Measurements from ENCODE around the gene ATPAF1. TPM values are rescaled to one million over a fixed set of nuclear protein-coding genes. Genes with fewer than 3 reads are reported as not detected.

The ATPAF1 gene
- polyA plus RNA-seq, 2 of the 4 experiments (the other 2 are of a cell fraction): 28.9 to 63.7 TPM

DNA sequence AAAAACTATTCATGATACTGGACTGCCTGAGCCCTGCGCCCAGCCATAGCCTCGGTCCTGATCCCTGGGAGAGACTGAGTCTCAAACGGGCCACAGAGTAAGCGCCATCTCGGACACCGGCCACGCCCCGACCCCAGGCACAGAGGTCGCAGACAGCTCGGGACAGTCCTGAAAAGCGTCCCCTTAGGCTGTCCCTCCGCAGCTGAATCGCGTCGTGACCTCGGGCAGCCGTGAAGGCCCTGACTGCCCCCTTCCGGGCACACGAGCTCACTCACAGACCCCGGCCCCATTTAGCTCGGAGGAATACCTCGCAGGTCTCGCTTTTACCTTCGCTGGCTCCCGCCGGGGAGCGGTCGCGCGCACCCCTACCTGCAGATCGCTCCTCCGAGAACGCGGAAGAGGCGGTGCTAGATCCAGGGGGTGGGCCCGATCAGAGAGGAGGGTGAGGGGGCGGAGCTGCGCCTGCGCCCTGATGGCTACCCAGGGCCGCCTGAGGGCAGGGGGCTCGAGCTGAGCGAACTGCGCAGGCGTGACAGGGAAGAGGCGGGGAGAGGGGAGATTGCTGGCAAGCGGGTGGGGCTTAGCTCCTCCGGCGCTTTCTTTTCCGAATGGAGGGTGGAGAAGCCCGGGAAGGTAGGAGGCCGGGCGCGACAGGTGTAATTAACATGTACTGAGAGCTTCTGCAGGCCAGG is 64.2 kb downstream of the ATPAF1 start, which contains the start of gene MKNK1:
TSS of gene MKNK1 (minus strand) at position 411 of the 692 bp plus-strand sequence. CDS start 20,941 bp downstream, outside the sequence.
- FAIRE-seq: no peak

GRCh38 chr1:46603481-46603857 is 64.7 kb downstream of the ATPAF1 start:
- DNase-seq (ENCODE audit: low read depth in 1 of 2, low spot score in 1 of 2): no peak
- H3K4me2 ChIP-seq: peak overlapping the region; percentile 89
- FAIRE-seq: no peak
- peak overlapping the region; percentile 90 for H3K4me3 ChIP-seq
- peak in 1 of 2 experiments; percentile 44; a peak in 3 of 6 replicates for ATAC-seq
- WGBS (ENCODE audit: missing lambda C conversion rate): 0% methylated on average over 2 of the region's 2 CpGs
- ChIA-PET CTCF (interaction anchor here (1.2 kb wide), 1 partner anchor 10 kb away, joined by 7 read pairs; no protein-coding TSS in a partner anchor), POLR2A (interaction anchor here (1.2 to 2.2 kb wide), 2 partner anchors 13 to 40 kb away, joined by 4 to 12 read pairs; partner anchors contain the start of gene MOB3C)
- no peaks in the 10 kb centered on the region for H3K9me3 ChIP-seq
- H3K4me1 ChIP-seq: peaks cover 13% of the 10 kb centered on the region; the same call in 2 of the 3 replicates
- TF ChIP-seq, protein P1, sequence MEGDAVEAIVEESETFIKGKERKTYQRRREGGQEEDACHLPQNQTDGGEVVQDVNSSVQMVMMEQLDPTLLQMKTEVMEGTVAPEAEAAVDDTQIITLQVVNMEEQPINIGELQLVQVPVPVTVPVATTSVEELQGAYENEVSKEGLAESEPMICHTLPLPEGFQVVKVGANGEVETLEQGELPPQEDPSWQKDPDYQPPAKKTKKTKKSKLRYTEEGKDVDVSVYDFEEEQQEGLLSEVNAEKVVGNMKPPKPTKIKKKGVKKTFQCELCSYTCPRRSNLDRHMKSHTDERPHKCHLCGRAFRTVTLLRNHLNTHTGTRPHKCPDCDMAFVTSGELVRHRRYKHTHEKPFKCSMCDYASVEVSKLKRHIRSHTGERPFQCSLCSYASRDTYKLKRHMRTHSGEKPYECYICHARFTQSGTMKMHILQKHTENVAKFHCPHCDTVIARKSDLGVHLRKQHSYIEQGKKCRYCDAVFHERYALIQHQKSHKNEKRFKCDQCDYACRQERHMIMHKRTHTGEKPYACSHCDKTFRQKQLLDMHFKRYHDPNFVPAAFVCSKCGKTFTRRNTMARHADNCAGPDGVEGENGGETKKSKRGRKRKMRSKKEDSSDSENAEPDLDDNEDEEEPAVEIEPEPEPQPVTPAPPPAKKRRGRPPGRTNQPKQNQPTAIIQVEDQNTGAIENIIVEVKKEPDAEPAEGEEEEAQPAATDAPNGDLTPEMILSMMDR (IDR thresholded peaks at IDR 0.05): no peak
- no peak for TF ChIP-seq ESRRA (IDR thresholded peaks at IDR 0.05; ENCODE audit: borderline replicate concordance, low read length)
- no peak for TF ChIP-seq EHF (CRISPR knock-in tag; IDR thresholded peaks at IDR 0.05)
- no peak for TF ChIP-seq NPAS2 (CRISPR knock-in tag; IDR thresholded peaks at IDR 0.05; ENCODE audit: borderline replicate concordance)
- TF ChIP-seq EP300 (IDR thresholded peaks at IDR 0.05): no peak
- TF ChIP-seq, protein P2, sequence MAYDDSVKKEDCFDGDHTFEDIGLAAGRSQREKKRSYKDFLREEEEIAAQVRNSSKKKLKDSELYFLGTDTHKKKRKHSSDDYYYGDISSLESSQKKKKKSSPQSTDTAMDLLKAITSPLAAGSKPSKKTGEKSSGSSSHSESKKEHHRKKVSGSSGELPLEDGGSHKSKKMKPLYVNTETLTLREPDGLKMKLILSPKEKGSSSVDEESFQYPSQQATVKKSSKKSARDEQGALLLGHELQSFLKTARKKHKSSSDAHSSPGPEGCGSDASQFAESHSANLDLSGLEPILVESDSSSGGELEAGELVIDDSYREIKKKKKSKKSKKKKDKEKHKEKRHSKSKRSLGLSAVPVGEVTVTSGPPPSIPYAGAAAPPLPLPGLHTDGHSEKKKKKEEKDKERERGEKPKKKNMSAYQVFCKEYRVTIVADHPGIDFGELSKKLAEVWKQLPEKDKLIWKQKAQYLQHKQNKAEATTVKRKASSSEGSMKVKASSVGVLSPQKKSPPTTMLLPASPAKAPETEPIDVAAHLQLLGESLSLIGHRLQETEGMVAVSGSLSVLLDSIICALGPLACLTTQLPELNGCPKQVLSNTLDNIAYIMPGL (CRISPR knock-in tag; IDR thresholded peaks at IDR 0.05; ENCODE audit: borderline replicate concordance): no peak
- no peak for TF ChIP-seq RFX5 (IDR thresholded peaks at IDR 0.05)
- TF ChIP-seq ZNF302 (CRISPR knock-in tag; IDR thresholded peaks at IDR 0.05): no peak
- no peak for TF ChIP-seq MAZ (IDR thresholded peaks at IDR 0.05; ENCODE audit: borderline replicate concordance, low read depth, low read length)
- H3K27ac ChIP-seq: peak overlapping the region; percentile 83 to 93

More for the DNA sequence above, 64.2 kb downstream of the ATPAF1 start, which contains the start of gene MKNK1:
- ATAC-seq: peak; percentile 88 to 95
- TF ChIP-seq BHLHE40 (IDR thresholded peaks at IDR 0.05; ENCODE audit: low read depth, low read length): no peak
- peak; percentile 70; the same call in 1 of the 2 replicates for TF ChIP-seq PHF8 (IDR thresholded peaks at IDR 0.05; ENCODE audit: borderline replicate concordance, low read depth)
- no peak for TF ChIP-seq RNF2 (IDR thresholded peaks at IDR 0.05; ENCODE audit: borderline replicate concordance, low read depth)
- peak; percentile 90 for TF ChIP-seq POLR2A (IDR thresholded peaks at IDR 0.05; ENCODE audit: low read length)
- TF ChIP-seq JUN (IDR thresholded peaks at IDR 0.05): peak in 1 of 2 experiments; percentile 37; a peak in 1 of 5 replicates
- TF ChIP-seq, protein P3, sequence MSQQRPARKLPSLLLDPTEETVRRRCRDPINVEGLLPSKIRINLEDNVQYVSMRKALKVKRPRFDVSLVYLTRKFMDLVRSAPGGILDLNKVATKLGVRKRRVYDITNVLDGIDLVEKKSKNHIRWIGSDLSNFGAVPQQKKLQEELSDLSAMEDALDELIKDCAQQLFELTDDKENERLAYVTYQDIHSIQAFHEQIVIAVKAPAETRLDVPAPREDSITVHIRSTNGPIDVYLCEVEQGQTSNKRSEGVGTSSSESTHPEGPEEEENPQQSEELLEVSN (IDR thresholded peaks at IDR 0.05; ENCODE audit: borderline replicate concordance, low read depth): 0 out of 2 replicates have a peak, but pooled peaks have one; percentile 8
- peak; percentile 64; the same call in 1 of the 3 replicates for TF ChIP-seq BCL3 (IDR thresholded peaks at IDR 0.05)
- DNase-seq (ENCODE audit: low read depth in 1 of 2, low spot score in 1 of 2): peak; percentile 90 to 97
- ChIA-PET CTCF (interaction anchor here (0.9 to 1.5 kb wide), 6 partner anchors 11 to 117 kb away, joined by 3 read pairs; partner anchors contain the start of genes ATPAF1 and MOB3C), POLR2A (interaction anchor here (0.9 to 2.2 kb wide), 5 partner anchors 9 to 39 kb away, joined by 4 to 12 read pairs (median 6); partner anchors contain the start of gene MOB3C)
- WGBS (ENCODE audit: missing lambda C conversion rate): 2% methylated on average over 17 of the region's 53 CpGs
- H3K9me3 ChIP-seq: no peaks in the 10 kb centered on the region
- H3K27ac ChIP-seq: peak within 1 kb of the TSS; percentile 83 to 93
- H3K4me1 ChIP-seq: peaks cover 13% of the 10 kb centered on the region; the same call in 2 of the 3 replicates
- peak within 1 kb of the TSS; percentile 90 for H3K4me3 ChIP-seq
- H3K4me2 ChIP-seq: peak within 1 kb of the TSS; percentile 89
